Endothelial cell of umbilical vein (primary cell): Measurements from ENCODE around the gene MMP24. TPM values are rescaled to one million over a fixed set of nuclear protein-coding genes. Genes with fewer than 3 reads are reported as not detected.

ENCODE experiments used
- BruUV-seq: library from RNA; stranded (reverse); fragments of 400-500 nt; replicated peaks from 2 replicates; lab custom pipeline; 2021; lab: Mats Ljungman, UMichigan
- CTCF ChIA-PET: fragments of 300-600, 350-600 bp; sonication (Branson Sonifier 250); formaldehyde crosslinking; loops from one replicate; lab custom pipeline; 2021; ENCODE audit warnings: antibody characterized with exemption, inconsistent platforms; lab: Charles Lee
- POLR2A ChIA-PET: fragments of 300-600, 350-600 bp; sonication (Branson Sonifier 250); formaldehyde crosslinking; loops from one replicate; lab custom pipeline; 2021; ENCODE audit warnings: antibody characterized with exemption, inconsistent platforms; lab: Charles Lee
- DNase-seq: peaks from one replicate; pipeline ENCODE4 v3.0.0-alpha.2; 2011; ENCODE audit warnings: low read depth, low spot score
- FAIRE-seq: peaks from 2 replicates; lab custom pipeline; 2011; peaks lifted over from hg19 to GRCh38; lab: Jason Lieb, UNC
- H2AFZ ChIP-seq: 2 replicates; pipeline ENCODE4 v1.6.0; 2012; ENCODE audit warnings: low read depth, low read length, control low read depth, inconsistent platforms
- H3K27ac ChIP-seq: 2 replicates; pipeline ENCODE4 v1.5.1; 2011; ENCODE audit warnings: low read depth, mild to moderate bottlenecking, control low read depth, low read length, moderate library complexity; ENCODE audit not compliant: insufficient read depth
- H3K27me3 ChIP-seq, 2 experiments: 2 replicates each; pipeline versions ENCODE4 v1.6.0 to v1.6.1; 2011; ENCODE audit warnings: low read length in 2 of 2, mixed read lengths in 1 of 2; ENCODE audit not compliant: control insufficient read depth in 2 of 2, insufficient read depth in 2 of 2
- H3K36me3 ChIP-seq, 2 experiments: 2 replicates in 1 of 2; 3 replicates in 1 of 2; pipeline ENCODE4 v1.5.1; 2011; ENCODE audit warnings: low read length in 2 of 2, mild to moderate bottlenecking in 1 of 2, moderate library complexity in 1 of 2; ENCODE audit not compliant: control insufficient read depth in 2 of 2, insufficient read depth in 2 of 2; ENCODE audit errors: extremely low read depth in 1 of 2
- H3K4me1 ChIP-seq: 3 replicates; pipeline ENCODE4 v1.5.1; 2011; ENCODE audit warnings: mild to moderate bottlenecking, low read length; ENCODE audit not compliant: control insufficient read depth, insufficient read depth; ENCODE audit errors: extremely low read depth
- H3K4me2 ChIP-seq: 2 replicates; pipeline ENCODE4 v1.6.1; 2011; ENCODE audit warnings: low read length, control low read depth, mixed read lengths; ENCODE audit not compliant: insufficient read depth
- H3K4me3 ChIP-seq, 3 experiments: fragments of 200-600 bp in 1 of 3; sonication (generic), shearing (Covaris generic) in 1 of 3; replicated peaks in 1 of 3; 2 replicates each; pipeline ENCODE4 v1.5.1; 2011 to 2016; ENCODE audit warnings: control low read depth in 3 of 3, low read length in 3 of 3, mild to moderate bottlenecking in 2 of 3, inconsistent platforms in 1 of 3, low read depth in 1 of 3, moderate library complexity in 1 of 3; ENCODE audit not compliant: insufficient read depth in 1 of 3
- H3K79me2 ChIP-seq: 2 replicates; pipeline ENCODE4 v1.6.0; 2012; ENCODE audit warnings: low read length, inconsistent platforms; ENCODE audit not compliant: control insufficient read depth, insufficient read depth
- H3K9ac ChIP-seq: replicated peaks from 2 replicates; pipeline ENCODE3; 2011; ENCODE audit warnings: low read length, control low read depth; ENCODE audit not compliant: insufficient read depth; ENCODE audit errors: extremely low read depth
- H3K9me1 ChIP-seq: replicated peaks from 3 replicates; pipeline ENCODE4 v1.6.0; 2011; ENCODE audit warnings: mild to moderate bottlenecking, low read length; ENCODE audit not compliant: control insufficient read depth, insufficient read depth; ENCODE audit errors: extremely low read depth
- H3K9me3 ChIP-seq: replicated peaks from 2 replicates; pipeline ENCODE4 v1.5.1; 2012; ENCODE audit warnings: low read length, inconsistent platforms; ENCODE audit not compliant: control insufficient read depth, insufficient read depth
- H4K20me1 ChIP-seq: replicated peaks from 2 replicates; pipeline ENCODE3; 2011; ENCODE audit warnings: mild to moderate bottlenecking, low read length; ENCODE audit not compliant: control insufficient read depth, insufficient read depth; ENCODE audit errors: extremely low read depth
- EZH2 ChIP-seq: IDR thresholded peaks from 2 replicates; pipeline ENCODE4 v1.6.1; 2012; ENCODE audit warnings: borderline replicate concordance, low read depth, mild to moderate bottlenecking, moderate library complexity, low read length, inconsistent platforms; ENCODE audit not compliant: severe bottlenecking
- FOS ChIP-seq: IDR thresholded peaks from 2 replicates; pipeline ENCODE4 v1.6.1; 2011; ENCODE audit warnings: mild to moderate bottlenecking, low read length, moderate library complexity, borderline replicate concordance; ENCODE audit not compliant: insufficient read depth
- GATA2 ChIP-seq: IDR thresholded peaks from 2 replicates; pipeline ENCODE4 v1.7.0; 2011; ENCODE audit warnings: low read depth, mild to moderate bottlenecking, moderate library complexity, mixed read lengths, low read length; ENCODE audit not compliant: insufficient read length, insufficient read depth
- JUN ChIP-seq: IDR thresholded peaks from 2 replicates; pipeline ENCODE4 v1.6.1; 2011; ENCODE audit warnings: borderline replicate concordance, low read depth; ENCODE audit not compliant: insufficient read length, insufficient read depth
- MYC ChIP-seq: IDR thresholded peaks from one replicate; pipeline ENCODE4 v1.6.1; 2011; ENCODE audit warnings: mild to moderate bottlenecking, low read depth, low read length
- POLR2A ChIP-seq: IDR thresholded peaks from 2 replicates; pipeline ENCODE4 v1.6.1; 2012; ENCODE audit warnings: low read depth, mild to moderate bottlenecking, control low read depth, low read length
- POLR2AphosphoS5 ChIP-seq: IDR thresholded peaks from 2 replicates; pipeline ENCODE4 v1.6.1; 2012; ENCODE audit warnings: low read depth, mild to moderate bottlenecking, control low read depth, low read length, moderate library complexity; ENCODE audit not compliant: insufficient read depth
- dilution Hi-C: fragments of 300-500 bp; cut with MboI; formaldehyde crosslinking; loops from one replicate; pipeline ENCODE4 v1.15.0; 2019; ENCODE audit warnings: low sequenced_read_pairs; ENCODE audit not compliant: extremely low pct_ligation_motif_present
- intact Hi-C: fragments of 100-400 bp; cut with micrococcal nuclease; formaldehyde crosslinking; loops from one replicate; pipeline ENCODE4 v1.10.0; 2022
- polyA plus RNA-seq, 4 experiments: library from polyadenylated mRNA; depleted of rRNA in 3 of 4; stranded (reverse) in 3 of 4; unstranded in 1 of 4; fragments of >200 nt; gene quantifications; 2 replicates each; pipeline versions ENCODE4 v1.2.1 to v1.2.3, GENCODE V29; 2011 to 2012; ENCODE audit warnings: missing spikeins in 1 of 4
- total RNA-seq: library from RNA; stranded (reverse); gene quantifications from 2 replicates; pipeline ENCODE4 v1.2.3, GENCODE V29; 2021
- TF ChIP-seq, protein P1 (sequence below): IDR thresholded peaks from 2 replicates; pipeline ENCODE4 v1.6.1; 2011; ENCODE audit not compliant: insufficient read depth, insufficient read length
- TF ChIP-seq, protein P2 (sequence below), 2 donors: IDR thresholded peaks; 1 replicate in 1 of 2; 2 replicates in 1 of 2; pipeline ENCODE4 v1.5.1; 2011; ENCODE audit warnings: low read length in 2 of 2, mild to moderate bottlenecking in 2 of 2, moderate library complexity in 2 of 2, control low read depth in 1 of 2, inconsistent platforms in 1 of 2, low read depth in 1 of 2; ENCODE audit not compliant: insufficient read depth in 1 of 2; ENCODE audit errors: extremely low read depth in 1 of 2

Gene MMP24
- total and polyA plus RNA-seq, 2 donors (not counting 3 experiments of a cell fraction or from before 2014, with no cell fraction given) = 0.27 to 0.54 TPM

- H3K4me2 ChIP-seq = peak overlapping the region; percentile 84
- H3K9me3 ChIP-seq = no peaks in the 10 kb centered on the region
- no peak for FAIRE-seq
- peak overlapping the region; percentile 98 for H2AFZ ChIP-seq
- ChIA-PET POLR2A (interaction anchor here (0.6 to 1.6 kb wide), 6 partner anchors 10 to 378 kb away, joined by 3 to 5 read pairs (median 4); partner anchors contain the start of genes CEP250 and EDEM2), CTCF (interaction anchor here (0.7 to 1.8 kb wide), 6 partner anchors 12 to 162 kb away, joined by 3 to 11 read pairs (median 9); partner anchors contain the start of gene GDF5)
- peaks cover 12% of the 10 kb centered on the region for H3K4me1 ChIP-seq
- peak overlapping the region; percentile 82 to 93 (median 89) for H3K4me3 ChIP-seq
- H3K9ac ChIP-seq = peak overlapping the region; percentile 89
- H3K27ac ChIP-seq = no peak overlapping the region
- no peaks in the 10 kb centered on the region for H4K20me1 ChIP-seq
- intact Hi-C loops (loop anchor here (1.0 kb wide), 1 partner anchor 19 kb away; no protein-coding TSS in a partner anchor), dilution Hi-C loops (no loop called here)
- peaks cover 33% of the 10 kb centered on the region for H3K79me2 ChIP-seq
- no peaks in the 10 kb centered on the region for H3K27me3 ChIP-seq
- BruUV-seq = no TSS peak
- TF ChIP-seq POLR2A = no peak
- TF ChIP-seq JUN = no peak
- TF ChIP-seq MYC = no peak
- TF ChIP-seq FOS = no peak
- TF ChIP-seq POLR2AphosphoS5 = no peak
- TF ChIP-seq, protein P1, sequence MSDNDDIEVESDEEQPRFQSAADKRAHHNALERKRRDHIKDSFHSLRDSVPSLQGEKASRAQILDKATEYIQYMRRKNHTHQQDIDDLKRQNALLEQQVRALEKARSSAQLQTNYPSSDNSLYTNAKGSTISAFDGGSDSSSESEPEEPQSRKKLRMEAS = no peak
- TF ChIP-seq, protein P2, sequence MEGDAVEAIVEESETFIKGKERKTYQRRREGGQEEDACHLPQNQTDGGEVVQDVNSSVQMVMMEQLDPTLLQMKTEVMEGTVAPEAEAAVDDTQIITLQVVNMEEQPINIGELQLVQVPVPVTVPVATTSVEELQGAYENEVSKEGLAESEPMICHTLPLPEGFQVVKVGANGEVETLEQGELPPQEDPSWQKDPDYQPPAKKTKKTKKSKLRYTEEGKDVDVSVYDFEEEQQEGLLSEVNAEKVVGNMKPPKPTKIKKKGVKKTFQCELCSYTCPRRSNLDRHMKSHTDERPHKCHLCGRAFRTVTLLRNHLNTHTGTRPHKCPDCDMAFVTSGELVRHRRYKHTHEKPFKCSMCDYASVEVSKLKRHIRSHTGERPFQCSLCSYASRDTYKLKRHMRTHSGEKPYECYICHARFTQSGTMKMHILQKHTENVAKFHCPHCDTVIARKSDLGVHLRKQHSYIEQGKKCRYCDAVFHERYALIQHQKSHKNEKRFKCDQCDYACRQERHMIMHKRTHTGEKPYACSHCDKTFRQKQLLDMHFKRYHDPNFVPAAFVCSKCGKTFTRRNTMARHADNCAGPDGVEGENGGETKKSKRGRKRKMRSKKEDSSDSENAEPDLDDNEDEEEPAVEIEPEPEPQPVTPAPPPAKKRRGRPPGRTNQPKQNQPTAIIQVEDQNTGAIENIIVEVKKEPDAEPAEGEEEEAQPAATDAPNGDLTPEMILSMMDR (IDR thresholded peaks at IDR 0.05; ENCODE audit: extremely low read depth in 1 of 2, insufficient read depth in 1 of 2, low read depth in 1 of 2, low read length in 2 of 2) = no peak
- TF ChIP-seq GATA2 = no peak
- TF ChIP-seq EZH2 = no peak
- DNase-seq = no peak
- H3K36me3 ChIP-seq = peaks cover 4 to 5% of the 10 kb centered on the region in 2 experiments
- H3K9me1 ChIP-seq = no peaks in the 10 kb centered on the region
Measured at GRCh38 chr20:35284992-35285805, 58.7 kb downstream of the MMP24 start.
